Measurements from ENCODE around the gene ZNF92. TPM values are rescaled to one million over a fixed set of nuclear protein-coding genes. Genes with fewer than 3 reads are reported as not detected.

ZNF92 gene
- total RNA-seq = 1 to 10 TPM; 3.8 to 5.3 (median 4.3) TPM

DNA sequence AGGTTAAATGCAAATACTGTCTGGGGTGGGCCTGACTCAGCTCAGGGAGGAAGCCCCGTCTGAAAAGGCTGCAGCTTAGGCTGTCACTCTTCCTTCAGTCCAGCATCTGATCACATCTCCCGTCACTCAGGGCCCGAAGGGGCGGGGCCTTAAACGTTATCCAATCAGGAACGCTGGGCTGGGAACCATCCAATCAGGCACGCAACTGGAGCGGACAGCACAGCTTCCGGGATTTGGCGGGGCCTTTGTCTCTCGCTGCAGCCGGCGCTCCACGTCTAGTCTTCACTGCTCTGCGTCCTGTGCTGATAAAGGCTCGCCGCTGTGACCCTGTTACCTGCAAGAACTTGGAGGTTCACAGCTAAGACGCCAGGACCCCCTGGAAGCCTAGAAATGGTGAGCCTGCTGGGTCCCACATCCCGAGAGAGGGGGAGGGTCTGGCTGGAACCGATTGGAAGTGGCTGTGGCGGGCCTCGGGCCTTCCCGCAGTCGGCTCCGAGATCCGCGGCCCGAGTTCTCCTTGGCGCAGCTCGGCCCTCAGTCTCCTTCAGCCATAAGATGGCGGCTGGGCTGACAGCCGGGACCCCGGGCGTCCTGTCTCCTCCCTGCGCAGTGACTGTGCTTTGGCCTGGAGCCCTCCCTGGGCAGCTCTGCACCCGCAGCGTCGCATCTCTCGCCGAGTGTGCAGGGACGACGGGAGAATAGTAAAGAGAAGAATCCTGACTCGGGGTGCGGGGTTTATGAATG, at the start of gene ZNF92:
ZNF92 (plus strand) TSS at position 248 of the 744 bp plus-strand sequence; CDS start at position 391, 143 bp downstream.
- ATAC-seq = peak; percentile 99
- 0% methylated on average over 2 to 8 of the region's 44 CpGs for WGBS, 2 donors (ENCODE audit: low coverage in 1 of 2)
- TF ChIP-seq, protein P1, sequence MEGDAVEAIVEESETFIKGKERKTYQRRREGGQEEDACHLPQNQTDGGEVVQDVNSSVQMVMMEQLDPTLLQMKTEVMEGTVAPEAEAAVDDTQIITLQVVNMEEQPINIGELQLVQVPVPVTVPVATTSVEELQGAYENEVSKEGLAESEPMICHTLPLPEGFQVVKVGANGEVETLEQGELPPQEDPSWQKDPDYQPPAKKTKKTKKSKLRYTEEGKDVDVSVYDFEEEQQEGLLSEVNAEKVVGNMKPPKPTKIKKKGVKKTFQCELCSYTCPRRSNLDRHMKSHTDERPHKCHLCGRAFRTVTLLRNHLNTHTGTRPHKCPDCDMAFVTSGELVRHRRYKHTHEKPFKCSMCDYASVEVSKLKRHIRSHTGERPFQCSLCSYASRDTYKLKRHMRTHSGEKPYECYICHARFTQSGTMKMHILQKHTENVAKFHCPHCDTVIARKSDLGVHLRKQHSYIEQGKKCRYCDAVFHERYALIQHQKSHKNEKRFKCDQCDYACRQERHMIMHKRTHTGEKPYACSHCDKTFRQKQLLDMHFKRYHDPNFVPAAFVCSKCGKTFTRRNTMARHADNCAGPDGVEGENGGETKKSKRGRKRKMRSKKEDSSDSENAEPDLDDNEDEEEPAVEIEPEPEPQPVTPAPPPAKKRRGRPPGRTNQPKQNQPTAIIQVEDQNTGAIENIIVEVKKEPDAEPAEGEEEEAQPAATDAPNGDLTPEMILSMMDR (IDR thresholded peaks at IDR 0.05) = no peak
- TF ChIP-seq POLR2A (IDR thresholded peaks at IDR 0.05) (peak; percentile 75 to 76), EP300 (IDR thresholded peaks at IDR 0.05) (no peak), POLR2AphosphoS5 (IDR thresholded peaks at IDR 0.05) (peak; percentile 72)
- H3K27ac ChIP-seq = peak within 1 kb of the TSS; percentile 63 to 89 (median 84)
- H3K27me3 ChIP-seq = no peaks in the 10 kb centered on the region
- H3K36me3 ChIP-seq = no peaks in the 10 kb centered on the region
- peaks cover 0 to 28% (median 6%) of the 10 kb centered on the region in 3 donors for H3K4me1 ChIP-seq
- H3K4me3 ChIP-seq = peak within 1 kb of the TSS; percentile 71 to 78
- H3K9me3 ChIP-seq = no peaks in the 10 kb centered on the region

- no peak overlapping the region for H3K27ac ChIP-seq
- no peaks in the 10 kb centered on the region for H3K9me3 ChIP-seq
- no peaks in the 10 kb centered on the region for H3K27me3 ChIP-seq
- H3K4me3 ChIP-seq = no peak overlapping the region
- 86 to 91% methylated on average over 1 to 4 of the region's 5 CpGs for WGBS, 2 donors (ENCODE audit: low coverage in 1 of 2)
- TF ChIP-seq POLR2A (IDR thresholded peaks at IDR 0.05) (no peak), EP300 (IDR thresholded peaks at IDR 0.05) (no peak), POLR2AphosphoS5 (IDR thresholded peaks at IDR 0.05) (no peak)
- TF ChIP-seq, protein P1 (IDR thresholded peaks at IDR 0.05) = no peak
- no peaks in the 10 kb centered on the region for H3K4me1 ChIP-seq
- ATAC-seq = no peak
- H3K36me3 ChIP-seq = no peaks in the 10 kb centered on the region
Observed at GRCh38 chr7:65325793-65326432, 47.7 kb upstream of the ZNF92 start.

- no peak for TF ChIP-seq POLR2A (IDR thresholded peaks at IDR 0.05)
- TF ChIP-seq, protein P1 (IDR thresholded peaks at IDR 0.05) = no peak
- no peak for TF ChIP-seq POLR2AphosphoS5 (IDR thresholded peaks at IDR 0.05)
- no peak for TF ChIP-seq EP300 (IDR thresholded peaks at IDR 0.05)
- no peaks in the 10 kb centered on the region for H3K4me1 ChIP-seq
- ATAC-seq = no peak
- no peaks in the 10 kb centered on the region for H3K36me3 ChIP-seq
- H3K27me3 ChIP-seq = no peaks in the 10 kb centered on the region
- no peaks in the 10 kb centered on the region for H3K9me3 ChIP-seq
- H3K4me3 ChIP-seq = no peak overlapping the region
- WGBS, 2 donors (ENCODE audit: low coverage in 1 of 2) = 50 to 80% methylated on average over 2 of the region's 2 CpGs
- no peak overlapping the region for H3K27ac ChIP-seq
Observed at GRCh38 chr7:65338346-65338745, 35.3 kb upstream of the ZNF92 start.

DNA sequence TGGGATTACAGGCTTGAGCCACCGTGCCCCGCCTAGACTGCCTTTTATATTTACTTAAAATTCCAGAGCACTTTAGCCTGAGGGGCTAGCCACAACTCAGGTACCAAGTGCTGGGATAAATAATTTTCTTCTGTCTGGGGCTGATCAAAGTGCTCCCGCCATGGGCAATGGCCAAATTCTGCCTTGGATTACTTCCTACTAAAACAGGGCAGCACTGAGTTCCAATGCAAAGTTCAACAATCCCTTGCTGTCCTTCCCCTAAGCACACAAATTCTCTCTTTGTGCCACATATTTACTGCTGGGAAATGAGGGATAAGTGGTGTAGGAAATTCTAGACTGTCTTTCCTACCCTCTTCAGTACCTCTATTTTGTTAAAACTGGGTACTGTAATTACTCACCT, 34.4 kb upstream of the ZNF92 start:
- Histone ChIP-seq H3K27ac (no peak overlapping the region), H3K36me3 (no peaks in the 10 kb centered on the region), H3K4me3 (no peak overlapping the region), H3K9me3 (no peaks in the 10 kb centered on the region), H3K4me1 (no peaks in the 10 kb centered on the region), H3K27me3 (no peaks in the 10 kb centered on the region)
- ATAC-seq = no peak
- WGBS, 2 donors (ENCODE audit: low coverage in 1 of 2) = 95% methylated on average over 3 of the region's 3 CpGs; no CpG with 5 or more reads in 1 of the 2 donors
- TF ChIP-seq POLR2AphosphoS5 (IDR thresholded peaks at IDR 0.05) = no peak
- TF ChIP-seq, protein P1 (IDR thresholded peaks at IDR 0.05) = no peak
- no peak for TF ChIP-seq EP300 (IDR thresholded peaks at IDR 0.05)
- TF ChIP-seq POLR2A (IDR thresholded peaks at IDR 0.05) = no peak
